22Rv1 (cell line): ENCODE data around the gene FGF5.
A peak's percentile ranks its signal among the peaks of the same experiment; 100 is the strongest.

Experiments
- H3K27ac ChIP-seq: fragments of 450-650 bp; 2 replicates; pipeline ENCODE4 v1.5.1; 2017
- ZFX ChIP-seq: fragments of 450-650 bp; IDR thresholded peaks from 2 replicates; pipeline ENCODE4 v1.6.1; 2017; ENCODE audit warnings: antibody characterized with exemption, borderline replicate concordance
- TF ChIP-seq, protein P1 (sequence below): fragments of 450-650 bp; IDR thresholded peaks from 2 replicates; pipeline ENCODE4 v1.5.1; 2017; ENCODE audit warnings: mild to moderate bottlenecking

Gene FGF5

GRCh38 chr4:80321341-80321740 lies 54.9 kb downstream of the FGF5 start:
- no peak overlapping the region for H3K27ac ChIP-seq
- TF ChIP-seq, protein P1, sequence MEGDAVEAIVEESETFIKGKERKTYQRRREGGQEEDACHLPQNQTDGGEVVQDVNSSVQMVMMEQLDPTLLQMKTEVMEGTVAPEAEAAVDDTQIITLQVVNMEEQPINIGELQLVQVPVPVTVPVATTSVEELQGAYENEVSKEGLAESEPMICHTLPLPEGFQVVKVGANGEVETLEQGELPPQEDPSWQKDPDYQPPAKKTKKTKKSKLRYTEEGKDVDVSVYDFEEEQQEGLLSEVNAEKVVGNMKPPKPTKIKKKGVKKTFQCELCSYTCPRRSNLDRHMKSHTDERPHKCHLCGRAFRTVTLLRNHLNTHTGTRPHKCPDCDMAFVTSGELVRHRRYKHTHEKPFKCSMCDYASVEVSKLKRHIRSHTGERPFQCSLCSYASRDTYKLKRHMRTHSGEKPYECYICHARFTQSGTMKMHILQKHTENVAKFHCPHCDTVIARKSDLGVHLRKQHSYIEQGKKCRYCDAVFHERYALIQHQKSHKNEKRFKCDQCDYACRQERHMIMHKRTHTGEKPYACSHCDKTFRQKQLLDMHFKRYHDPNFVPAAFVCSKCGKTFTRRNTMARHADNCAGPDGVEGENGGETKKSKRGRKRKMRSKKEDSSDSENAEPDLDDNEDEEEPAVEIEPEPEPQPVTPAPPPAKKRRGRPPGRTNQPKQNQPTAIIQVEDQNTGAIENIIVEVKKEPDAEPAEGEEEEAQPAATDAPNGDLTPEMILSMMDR = no peak
- no peak for TF ChIP-seq ZFX

DNA sequence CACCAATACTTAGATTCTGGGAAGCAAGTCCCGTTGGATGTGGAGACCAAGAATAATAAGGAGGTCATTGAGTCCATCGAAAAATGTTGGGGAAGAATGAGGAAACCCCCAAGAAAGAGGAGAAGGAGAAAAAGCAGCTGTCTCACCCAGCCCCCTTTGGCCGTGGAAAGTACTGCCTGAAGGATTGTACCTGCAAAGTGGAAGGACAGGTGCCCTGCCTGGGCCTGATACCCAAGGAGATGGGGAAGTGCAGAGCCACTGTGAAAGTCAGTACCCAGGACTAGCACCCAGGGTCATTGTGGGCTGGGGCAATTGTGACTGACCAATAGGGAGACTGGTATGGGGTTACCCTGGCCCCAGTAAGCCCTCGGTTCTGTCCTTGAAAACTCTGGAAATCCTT lies 55.3 kb downstream of the FGF5 start:
- no peak overlapping the region for H3K27ac ChIP-seq
- TF ChIP-seq ZFX = no peak
- TF ChIP-seq, protein P1 = no peak

DNA sequence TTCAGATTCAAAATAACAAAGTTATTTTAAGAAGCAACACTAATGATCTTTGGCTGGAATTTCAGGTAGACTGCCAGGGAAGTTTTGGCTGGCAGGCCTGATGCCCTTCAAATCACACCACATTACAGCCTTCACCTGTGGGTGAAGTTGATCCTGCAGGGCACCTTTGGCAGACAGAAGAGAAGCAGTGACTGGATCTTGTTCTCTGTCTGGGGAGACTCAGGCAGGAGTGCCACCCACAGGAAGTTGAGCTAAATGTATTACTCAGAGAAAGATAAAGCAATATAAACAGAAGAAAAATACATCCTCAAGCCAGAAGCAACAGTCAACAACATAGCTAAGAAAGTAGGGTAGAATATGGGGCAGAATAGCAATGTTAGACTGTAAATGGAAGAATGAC lies 56.3 kb downstream of the FGF5 start:
- TF ChIP-seq ZFX = no peak
- TF ChIP-seq, protein P1 = peak; percentile 30
- H3K27ac ChIP-seq = no peak overlapping the region

GRCh38 chr4:80324171-80324570 lies 57.7 kb downstream of the FGF5 start:
- no peak overlapping the region for H3K27ac ChIP-seq
- TF ChIP-seq ZFX = no peak
- TF ChIP-seq, protein P1 = no peak

- no peak overlapping the region for H3K27ac ChIP-seq
- no peak for TF ChIP-seq ZFX
- TF ChIP-seq, protein P1 = no peak
Measured at GRCh38 chr4:80331693-80332092, 65.2 kb downstream of the FGF5 start.

- TF ChIP-seq, protein P1 = no peak
- no peak for TF ChIP-seq ZFX
- no peak overlapping the region for H3K27ac ChIP-seq
Measured at GRCh38 chr4:80333121-80333520, 66.7 kb downstream of the FGF5 start.

DNA sequence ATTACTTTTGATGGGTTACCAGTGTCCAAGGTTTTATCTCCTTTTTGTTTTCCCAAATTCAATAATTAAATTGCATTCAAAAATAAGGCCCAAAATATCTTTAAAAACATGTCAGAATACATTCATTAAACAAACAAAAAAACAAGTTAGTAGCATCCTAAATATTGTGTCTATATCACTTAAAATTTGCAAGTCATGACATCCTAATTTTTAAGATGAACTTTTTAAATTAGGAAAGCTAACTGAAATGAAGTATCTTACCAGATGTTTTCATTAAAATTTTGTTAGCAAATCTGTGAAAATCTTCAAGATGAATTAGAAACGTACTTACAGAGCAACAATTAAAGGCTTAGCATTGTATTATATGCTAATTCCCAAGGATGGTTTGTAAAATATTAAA lies 68.1 kb downstream of the FGF5 start:
- no peak overlapping the region for H3K27ac ChIP-seq
- TF ChIP-seq, protein P1 = no peak
